ENCODE measurements around the gene DNAH11.
A peak's percentile ranks its signal among the peaks of the same experiment; 100 is the strongest.

Gene DNAH11

GRCh38 chr7:21753071-21753470 is 210.2 kb downstream of the DNAH11 start:
- Histone ChIP-seq H3K27me3 (ENCODE audit: insufficient read depth, low read length) (no peaks in the 10 kb centered on the region), H3K36me3 (ENCODE audit: insufficient read depth, low read length) (no peaks in the 10 kb centered on the region), H3K9me3 (ENCODE audit: insufficient read depth, low read depth, low read length) (no peaks in the 10 kb centered on the region), H3K4me3 (ENCODE audit: low read length) (no peak overlapping the region), H3K27ac (ENCODE audit: low read depth, low read length) (no peak overlapping the region), H3K9ac (ENCODE audit: low read depth, low read length) (no peak overlapping the region), H3K4me1 (ENCODE audit: insufficient read depth, low read length) (peaks cover 43% of the 10 kb centered on the region)
- WGBS: 91% methylated on average over 3 of the region's 3 CpGs

GRCh38 chr7:21754963-21755362 is 212.1 kb downstream of the DNAH11 start:
- H3K4me3 ChIP-seq (ENCODE audit: low read length): no peak overlapping the region
- 65% methylated on average over 3 of the region's 3 CpGs for WGBS
- H3K9ac ChIP-seq (ENCODE audit: low read depth, low read length): no peak overlapping the region
- H3K4me1 ChIP-seq (ENCODE audit: insufficient read depth, low read length): peaks cover 34% of the 10 kb centered on the region
- H3K27me3 ChIP-seq (ENCODE audit: insufficient read depth, low read length): no peaks in the 10 kb centered on the region
- no peaks in the 10 kb centered on the region for H3K9me3 ChIP-seq (ENCODE audit: insufficient read depth, low read depth, low read length)
- H3K36me3 ChIP-seq (ENCODE audit: insufficient read depth, low read length): no peaks in the 10 kb centered on the region
- H3K27ac ChIP-seq (ENCODE audit: low read depth, low read length): no peak overlapping the region

GRCh38 chr7:21757537-21758282 is 214.9 kb downstream of the DNAH11 start:
- Histone ChIP-seq H3K9ac (ENCODE audit: low read depth, low read length) (no peak overlapping the region), H3K27me3 (ENCODE audit: insufficient read depth, low read length) (no peaks in the 10 kb centered on the region), H3K36me3 (ENCODE audit: insufficient read depth, low read length) (no peaks in the 10 kb centered on the region), H3K4me3 (ENCODE audit: low read length) (no peak overlapping the region), H3K9me3 (ENCODE audit: insufficient read depth, low read depth, low read length) (no peaks in the 10 kb centered on the region), H3K27ac (ENCODE audit: low read depth, low read length) (no peak overlapping the region), H3K4me1 (ENCODE audit: insufficient read depth, low read length) (peaks cover 34% of the 10 kb centered on the region)
- WGBS: 79% methylated on average over 10 of the region's 11 CpGs

- no peak overlapping the region for H3K27ac ChIP-seq (ENCODE audit: low read depth, low read length)
- H3K27me3 ChIP-seq (ENCODE audit: insufficient read depth, low read length): no peaks in the 10 kb centered on the region
- peaks cover 34% of the 10 kb centered on the region for H3K4me1 ChIP-seq (ENCODE audit: insufficient read depth, low read length)
Observed at GRCh38 chr7:21758286-21758685, 215.4 kb downstream of the DNAH11 start.

GRCh38 chr7:21762469-21762868 is 219.6 kb downstream of the DNAH11 start:
- WGBS: no CpG with 5 or more reads among the region's 1 CpG
- no peak overlapping the region for H3K27ac ChIP-seq (ENCODE audit: low read depth, low read length)
- H3K9ac ChIP-seq (ENCODE audit: low read depth, low read length): no peak overlapping the region
- no peaks in the 10 kb centered on the region for H3K36me3 ChIP-seq (ENCODE audit: insufficient read depth, low read length)
- H3K9me3 ChIP-seq (ENCODE audit: insufficient read depth, low read depth, low read length): no peaks in the 10 kb centered on the region
- H3K4me1 ChIP-seq (ENCODE audit: insufficient read depth, low read length): peaks cover 35% of the 10 kb centered on the region
- H3K27me3 ChIP-seq (ENCODE audit: insufficient read depth, low read length): no peaks in the 10 kb centered on the region
- no peak overlapping the region for H3K4me3 ChIP-seq (ENCODE audit: low read length)

More at GRCh38 chr7:21758286-21758685, 215.4 kb downstream of the DNAH11 start:
- Histone ChIP-seq H3K4me3 (ENCODE audit: low read length) (no peak overlapping the region), H3K9ac (ENCODE audit: low read depth, low read length) (no peak overlapping the region), H3K9me3 (ENCODE audit: insufficient read depth, low read depth, low read length) (no peaks in the 10 kb centered on the region), H3K36me3 (ENCODE audit: insufficient read depth, low read length) (no peaks in the 10 kb centered on the region)
- 86% methylated on average over 3 of the region's 3 CpGs for WGBS

GRCh38 chr7:21763818-21764217 is 221.0 kb downstream of the DNAH11 start:
- WGBS: 96% methylated on average over 4 of the region's 4 CpGs
- no peaks in the 10 kb centered on the region for H3K36me3 ChIP-seq (ENCODE audit: insufficient read depth, low read length)
- H3K27ac ChIP-seq (ENCODE audit: low read depth, low read length): no peak overlapping the region
- no peak overlapping the region for H3K4me3 ChIP-seq (ENCODE audit: low read length)
- H3K4me1 ChIP-seq (ENCODE audit: insufficient read depth, low read length): peaks cover 31% of the 10 kb centered on the region
- no peaks in the 10 kb centered on the region for H3K9me3 ChIP-seq (ENCODE audit: insufficient read depth, low read depth, low read length)
- no peak overlapping the region for H3K9ac ChIP-seq (ENCODE audit: low read depth, low read length)
- H3K27me3 ChIP-seq (ENCODE audit: insufficient read depth, low read length): no peaks in the 10 kb centered on the region

GRCh38 chr7:21766218-21766617 is 223.4 kb downstream of the DNAH11 start:
- H3K9ac ChIP-seq (ENCODE audit: low read depth, low read length): no peak overlapping the region
- 80% methylated on average over 1 of the region's 2 CpGs for WGBS
- H3K27ac ChIP-seq (ENCODE audit: low read depth, low read length): no peak overlapping the region
- no peaks in the 10 kb centered on the region for H3K9me3 ChIP-seq (ENCODE audit: insufficient read depth, low read depth, low read length)
- peaks cover 4% of the 10 kb centered on the region; the same call in 1 of the 2 replicates for H3K27me3 ChIP-seq (ENCODE audit: insufficient read depth, low read length)
- no peaks in the 10 kb centered on the region for H3K36me3 ChIP-seq (ENCODE audit: insufficient read depth, low read length)
- H3K4me3 ChIP-seq (ENCODE audit: low read length): no peak overlapping the region
- peaks cover 44% of the 10 kb centered on the region for H3K4me1 ChIP-seq (ENCODE audit: insufficient read depth, low read length)

GRCh38 chr7:21767300-21767900 is 224.6 kb downstream of the DNAH11 start:
- Histone ChIP-seq H3K36me3 (ENCODE audit: insufficient read depth, low read length) (no peaks in the 10 kb centered on the region), H3K27me3 (ENCODE audit: insufficient read depth, low read length) (peaks cover 7% of the 10 kb centered on the region; the same call in 1 of the 2 replicates), H3K4me1 (ENCODE audit: insufficient read depth, low read length) (peaks cover 56% of the 10 kb centered on the region), H3K4me3 (ENCODE audit: low read length) (no peak overlapping the region), H3K27ac (ENCODE audit: low read depth, low read length) (no peak overlapping the region), H3K9me3 (ENCODE audit: insufficient read depth, low read depth, low read length) (no peaks in the 10 kb centered on the region), H3K9ac (ENCODE audit: low read depth, low read length) (no peak overlapping the region)
- 27% methylated on average over 5 of the region's 6 CpGs for WGBS

GRCh38 chr7:21768279-21768678 is 225.4 kb downstream of the DNAH11 start:
- WGBS: 73% methylated on average over 5 of the region's 5 CpGs

GRCh38 chr7:21771266-21771665 is 228.4 kb downstream of the DNAH11 start:
- Histone ChIP-seq H3K27ac (ENCODE audit: low read depth, low read length) (peak overlapping the region; percentile 79; the same call in 1 of the 2 replicates), H3K36me3 (ENCODE audit: insufficient read depth, low read length) (no peaks in the 10 kb centered on the region), H3K9ac (ENCODE audit: low read depth, low read length) (no peak overlapping the region), H3K9me3 (ENCODE audit: insufficient read depth, low read depth, low read length) (no peaks in the 10 kb centered on the region), H3K27me3 (ENCODE audit: insufficient read depth, low read length) (peaks cover 7% of the 10 kb centered on the region; the same call in 1 of the 2 replicates), H3K4me1 (ENCODE audit: insufficient read depth, low read length) (peaks cover 63% of the 10 kb centered on the region), H3K4me3 (ENCODE audit: low read length) (no peak overlapping the region)
- 51% methylated on average over 5 of the region's 5 CpGs for WGBS

More at GRCh38 chr7:21768279-21768678, 225.4 kb downstream of the DNAH11 start:
- Histone ChIP-seq H3K9ac (ENCODE audit: low read depth, low read length) (no peak overlapping the region), H3K4me3 (ENCODE audit: low read length) (no peak overlapping the region), H3K27me3 (ENCODE audit: insufficient read depth, low read length) (peaks cover 7% of the 10 kb centered on the region; the same call in 1 of the 2 replicates), H3K4me1 (ENCODE audit: insufficient read depth, low read length) (peaks cover 65% of the 10 kb centered on the region), H3K27ac (ENCODE audit: low read depth, low read length) (no peak overlapping the region), H3K36me3 (ENCODE audit: insufficient read depth, low read length) (no peaks in the 10 kb centered on the region), H3K9me3 (ENCODE audit: insufficient read depth, low read depth, low read length) (no peaks in the 10 kb centered on the region)

GRCh38 chr7:21771906-21772610 is 229.2 kb downstream of the DNAH11 start:
- H3K27ac ChIP-seq (ENCODE audit: low read depth, low read length): peak overlapping the region; percentile 79
- no peak overlapping the region for H3K4me3 ChIP-seq (ENCODE audit: low read length)
- peaks cover 60% of the 10 kb centered on the region for H3K4me1 ChIP-seq (ENCODE audit: insufficient read depth, low read length)
- H3K9ac ChIP-seq (ENCODE audit: low read depth, low read length): peak overlapping the region; percentile 35; the same call in 1 of the 2 replicates
- H3K27me3 ChIP-seq (ENCODE audit: insufficient read depth, low read length): peaks cover 7% of the 10 kb centered on the region; the same call in 1 of the 2 replicates
- 2% methylated on average over 4 of the region's 5 CpGs for WGBS
- no peaks in the 10 kb centered on the region for H3K36me3 ChIP-seq (ENCODE audit: insufficient read depth, low read length)
- no peaks in the 10 kb centered on the region for H3K9me3 ChIP-seq (ENCODE audit: insufficient read depth, low read depth, low read length)
